ENCODE results near the gene PUS7L.

Gene PUS7L

DNA sequence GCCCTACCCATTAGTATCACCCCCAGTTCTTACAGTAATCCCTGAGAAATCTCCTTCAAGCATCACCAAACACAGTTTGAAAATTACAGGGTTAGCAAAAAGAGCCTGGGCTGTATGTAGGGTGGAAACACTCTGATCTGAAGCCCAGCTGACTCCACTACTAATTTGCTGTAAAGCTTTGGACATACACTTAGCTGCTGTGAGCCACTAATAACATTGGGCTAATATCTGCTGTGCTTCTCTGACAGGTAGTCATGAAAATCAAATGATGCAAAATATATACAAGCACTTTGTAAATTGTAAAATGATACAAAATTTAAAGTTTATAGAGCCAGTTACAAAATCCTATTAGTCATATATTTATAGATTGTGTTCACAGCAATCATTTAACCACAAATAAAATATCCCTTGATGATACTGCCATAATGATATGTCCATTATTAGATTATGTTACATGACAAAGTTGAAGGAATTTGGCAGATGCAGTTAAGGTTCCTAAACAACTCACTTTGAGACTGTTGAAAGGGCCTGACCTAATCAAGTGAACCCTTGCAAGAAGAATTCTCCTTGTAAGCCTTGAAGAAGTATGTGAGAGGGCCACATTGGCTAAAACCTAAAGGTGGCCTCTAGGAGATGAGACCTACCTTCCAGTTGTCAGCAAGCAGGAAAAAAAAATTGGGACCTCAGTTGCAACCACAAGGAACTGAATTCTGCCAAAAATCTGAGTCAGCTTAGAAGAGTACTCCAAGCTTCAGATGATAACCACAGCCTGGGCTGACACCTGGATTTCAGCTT lies 28.5 kb upstream of the PUS7L start:
- ATAC-seq: no peak
- TF ChIP-seq ZC3H10 (CRISPR knock-in tag; IDR thresholded peaks at IDR 0.05): no peak
- TF ChIP-seq, protein P1, sequence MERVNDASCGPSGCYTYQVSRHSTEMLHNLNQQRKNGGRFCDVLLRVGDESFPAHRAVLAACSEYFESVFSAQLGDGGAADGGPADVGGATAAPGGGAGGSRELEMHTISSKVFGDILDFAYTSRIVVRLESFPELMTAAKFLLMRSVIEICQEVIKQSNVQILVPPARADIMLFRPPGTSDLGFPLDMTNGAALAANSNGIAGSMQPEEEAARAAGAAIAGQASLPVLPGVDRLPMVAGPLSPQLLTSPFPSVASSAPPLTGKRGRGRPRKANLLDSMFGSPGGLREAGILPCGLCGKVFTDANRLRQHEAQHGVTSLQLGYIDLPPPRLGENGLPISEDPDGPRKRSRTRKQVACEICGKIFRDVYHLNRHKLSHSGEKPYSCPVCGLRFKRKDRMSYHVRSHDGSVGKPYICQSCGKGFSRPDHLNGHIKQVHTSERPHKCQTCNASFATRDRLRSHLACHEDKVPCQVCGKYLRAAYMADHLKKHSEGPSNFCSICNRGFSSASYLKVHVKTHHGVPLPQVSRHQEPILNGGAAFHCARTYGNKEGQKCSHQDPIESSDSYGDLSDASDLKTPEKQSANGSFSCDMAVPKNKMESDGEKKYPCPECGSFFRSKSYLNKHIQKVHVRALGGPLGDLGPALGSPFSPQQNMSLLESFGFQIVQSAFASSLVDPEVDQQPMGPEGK (CRISPR knock-in tag; IDR thresholded peaks at IDR 0.05; ENCODE audit: borderline replicate concordance): no peak
- TF ChIP-seq GLIS3 (CRISPR knock-in tag; IDR thresholded peaks at IDR 0.05): no peak
- TF ChIP-seq ISL1 (CRISPR knock-in tag; IDR thresholded peaks at IDR 0.05): peak; percentile 67
- TF ChIP-seq, protein P2, sequence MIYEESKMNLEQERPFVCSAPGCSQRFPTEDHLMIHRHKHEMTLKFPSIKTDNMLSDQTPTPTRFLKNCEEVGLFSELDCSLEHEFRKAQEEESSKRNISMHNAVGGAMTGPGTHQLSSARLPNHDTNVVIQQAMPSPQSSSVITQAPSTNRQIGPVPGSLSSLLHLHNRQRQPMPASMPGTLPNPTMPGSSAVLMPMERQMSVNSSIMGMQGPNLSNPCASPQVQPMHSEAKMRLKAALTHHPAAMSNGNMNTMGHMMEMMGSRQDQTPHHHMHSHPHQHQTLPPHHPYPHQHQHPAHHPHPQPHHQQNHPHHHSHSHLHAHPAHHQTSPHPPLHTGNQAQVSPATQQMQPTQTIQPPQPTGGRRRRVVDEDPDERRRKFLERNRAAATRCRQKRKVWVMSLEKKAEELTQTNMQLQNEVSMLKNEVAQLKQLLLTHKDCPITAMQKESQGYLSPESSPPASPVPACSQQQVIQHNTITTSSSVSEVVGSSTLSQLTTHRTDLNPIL (CRISPR knock-in tag; IDR thresholded peaks at IDR 0.05; ENCODE audit: low read depth): 0 out of 2 replicates have a peak, but pooled peaks have one; percentile 40
- TF ChIP-seq ZFP3 (CRISPR knock-in tag; IDR thresholded peaks at IDR 0.05): no peak
- no peak for TF ChIP-seq RARB (CRISPR knock-in tag; IDR thresholded peaks at IDR 0.05)

DNA sequence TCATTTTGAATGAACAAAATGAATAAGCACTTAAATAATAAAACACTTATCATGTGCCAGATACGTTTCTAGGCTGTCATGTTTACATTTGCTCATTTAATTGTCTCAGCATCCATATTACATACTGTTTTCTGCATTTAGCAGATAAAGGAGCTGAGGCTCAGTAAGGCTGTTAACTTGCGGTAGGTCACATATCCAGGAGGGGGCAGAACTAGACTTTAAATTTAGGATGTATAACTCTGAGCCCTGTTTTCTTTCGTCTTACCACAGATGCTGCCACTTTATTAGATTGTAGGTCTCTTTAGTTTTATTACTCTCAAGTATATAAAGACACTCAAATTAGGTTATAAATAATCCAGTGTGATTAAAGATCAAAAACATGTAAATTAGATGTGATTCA lies 17.9 kb upstream of the PUS7L start:
- TF ChIP-seq ZFP30 (CRISPR knock-in tag; IDR thresholded peaks at IDR 0.05) (no peak), ZNF565 (CRISPR knock-in tag; conservative IDR thresholded peaks at IDR 0.05; ENCODE audit: low read depth) (no peak), ZNF8 (CRISPR knock-in tag; IDR thresholded peaks at IDR 0.05) (no peak), ZFP3 (CRISPR knock-in tag; IDR thresholded peaks at IDR 0.05) (no peak), ARNTL (CRISPR knock-in tag; IDR thresholded peaks at IDR 0.05; ENCODE audit: borderline replicate concordance, low read depth) (no peak)
- peak; percentile 87 for ATAC-seq

DNA sequence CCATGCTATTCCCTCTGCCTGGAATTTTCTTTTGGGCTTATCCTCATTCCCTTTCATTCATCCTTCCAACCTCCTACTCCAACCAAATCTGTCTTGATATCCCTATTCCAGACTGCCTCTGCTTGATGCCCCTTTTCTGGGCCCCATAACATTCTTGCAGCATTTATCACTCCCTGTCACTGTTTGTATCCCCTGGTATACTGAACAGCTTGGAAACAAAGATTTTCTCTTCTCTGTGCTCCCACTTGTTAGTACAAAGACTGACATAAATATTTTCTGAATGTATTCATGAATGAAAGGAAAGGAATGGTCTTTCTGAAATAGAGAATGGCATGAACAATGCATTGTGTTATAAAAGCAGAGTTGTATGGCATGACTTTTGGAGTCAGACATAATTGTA lies 7.7 kb upstream of the PUS7L start:
- no peak for TF ChIP-seq SNAI2 (CRISPR knock-in tag; IDR thresholded peaks at IDR 0.05)
- no peak for TF ChIP-seq OSR1 (CRISPR knock-in tag; IDR thresholded peaks at IDR 0.05)
- TF ChIP-seq ZNF565 (CRISPR knock-in tag; conservative IDR thresholded peaks at IDR 0.05; ENCODE audit: low read depth): no peak
- TF ChIP-seq GLIS3 (CRISPR knock-in tag; IDR thresholded peaks at IDR 0.05): no peak
- TF ChIP-seq, protein P3, sequence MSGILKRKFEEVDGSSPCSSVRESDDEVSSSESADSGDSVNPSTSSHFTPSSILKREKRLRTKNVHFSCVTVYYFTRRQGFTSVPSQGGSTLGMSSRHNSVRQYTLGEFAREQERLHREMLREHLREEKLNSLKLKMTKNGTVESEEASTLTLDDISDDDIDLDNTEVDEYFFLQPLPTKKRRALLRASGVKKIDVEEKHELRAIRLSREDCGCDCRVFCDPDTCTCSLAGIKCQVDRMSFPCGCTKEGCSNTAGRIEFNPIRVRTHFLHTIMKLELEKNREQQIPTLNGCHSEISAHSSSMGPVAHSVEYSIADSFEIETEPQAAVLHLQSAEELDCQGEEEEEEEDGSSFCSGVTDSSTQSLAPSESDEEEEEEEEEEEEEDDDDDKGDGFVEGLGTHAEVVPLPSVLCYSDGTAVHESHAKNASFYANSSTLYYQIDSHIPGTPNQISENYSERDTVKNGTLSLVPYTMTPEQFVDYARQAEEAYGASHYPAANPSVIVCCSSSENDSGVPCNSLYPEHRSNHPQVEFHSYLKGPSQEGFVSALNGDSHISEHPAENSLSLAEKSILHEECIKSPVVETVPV (CRISPR knock-in tag; IDR thresholded peaks at IDR 0.05): no peak
- no peak for TF ChIP-seq ZFP30 (CRISPR knock-in tag; IDR thresholded peaks at IDR 0.05)
- no peak for TF ChIP-seq ZNF70 (CRISPR knock-in tag; IDR thresholded peaks at IDR 0.05)
- TF ChIP-seq, protein P2 (CRISPR knock-in tag; IDR thresholded peaks at IDR 0.05; ENCODE audit: low read depth): no peak
- ATAC-seq: no peak

DNA sequence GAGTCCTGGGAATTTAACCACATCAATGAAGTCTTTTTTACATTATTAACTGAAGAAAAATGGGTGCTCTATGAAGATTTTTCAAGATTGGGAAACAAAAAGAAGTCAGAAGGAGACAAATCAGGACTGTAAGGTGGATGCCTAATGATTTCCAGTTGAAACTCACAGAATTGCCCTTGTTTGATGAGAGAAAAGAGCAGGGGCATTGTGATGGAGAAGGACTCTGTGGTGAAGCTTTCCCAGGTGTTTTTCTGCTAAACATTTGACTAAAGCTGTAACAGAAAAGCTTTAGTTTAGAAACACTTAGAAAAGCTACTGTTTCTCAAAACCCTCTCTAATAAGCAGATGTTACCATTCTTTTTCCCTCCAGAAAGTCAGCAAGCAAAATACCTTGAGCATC lies 5.9 kb upstream of the PUS7L start:
- TF ChIP-seq ISL1 (CRISPR knock-in tag; IDR thresholded peaks at IDR 0.05): no peak
- TF ChIP-seq BACH2 (CRISPR knock-in tag; IDR thresholded peaks at IDR 0.05; ENCODE audit: borderline replicate concordance): no peak
- TF ChIP-seq ZFP30 (CRISPR knock-in tag; IDR thresholded peaks at IDR 0.05): no peak
- TF ChIP-seq, protein P3 (CRISPR knock-in tag; IDR thresholded peaks at IDR 0.05): no peak
- TF ChIP-seq GLIS3 (CRISPR knock-in tag; IDR thresholded peaks at IDR 0.05): no peak
- TF ChIP-seq ESRRG (CRISPR knock-in tag; IDR thresholded peaks at IDR 0.05): no peak
- TF ChIP-seq, protein P4, sequence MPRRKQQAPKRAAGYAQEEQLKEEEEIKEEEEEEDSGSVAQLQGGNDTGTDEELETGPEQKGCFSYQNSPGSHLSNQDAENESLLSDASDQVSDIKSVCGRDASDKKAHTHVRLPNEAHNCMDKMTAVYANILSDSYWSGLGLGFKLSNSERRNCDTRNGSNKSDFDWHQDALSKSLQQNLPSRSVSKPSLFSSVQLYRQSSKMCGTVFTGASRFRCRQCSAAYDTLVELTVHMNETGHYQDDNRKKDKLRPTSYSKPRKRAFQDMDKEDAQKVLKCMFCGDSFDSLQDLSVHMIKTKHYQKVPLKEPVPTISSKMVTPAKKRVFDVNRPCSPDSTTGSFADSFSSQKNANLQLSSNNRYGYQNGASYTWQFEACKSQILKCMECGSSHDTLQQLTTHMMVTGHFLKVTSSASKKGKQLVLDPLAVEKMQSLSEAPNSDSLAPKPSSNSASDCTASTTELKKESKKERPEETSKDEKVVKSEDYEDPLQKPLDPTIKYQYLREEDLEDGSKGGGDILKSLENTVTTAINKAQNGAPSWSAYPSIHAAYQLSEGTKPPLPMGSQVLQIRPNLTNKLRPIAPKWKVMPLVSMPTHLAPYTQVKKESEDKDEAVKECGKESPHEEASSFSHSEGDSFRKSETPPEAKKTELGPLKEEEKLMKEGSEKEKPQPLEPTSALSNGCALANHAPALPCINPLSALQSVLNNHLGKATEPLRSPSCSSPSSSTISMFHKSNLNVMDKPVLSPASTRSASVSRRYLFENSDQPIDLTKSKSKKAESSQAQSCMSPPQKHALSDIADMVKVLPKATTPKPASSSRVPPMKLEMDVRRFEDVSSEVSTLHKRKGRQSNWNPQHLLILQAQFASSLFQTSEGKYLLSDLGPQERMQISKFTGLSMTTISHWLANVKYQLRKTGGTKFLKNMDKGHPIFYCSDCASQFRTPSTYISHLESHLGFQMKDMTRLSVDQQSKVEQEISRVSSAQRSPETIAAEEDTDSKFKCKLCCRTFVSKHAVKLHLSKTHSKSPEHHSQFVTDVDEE (CRISPR knock-in tag; IDR thresholded peaks at IDR 0.05): no peak
- TF ChIP-seq ZFP3 (CRISPR knock-in tag; IDR thresholded peaks at IDR 0.05): no peak
- TF ChIP-seq, protein P5, sequence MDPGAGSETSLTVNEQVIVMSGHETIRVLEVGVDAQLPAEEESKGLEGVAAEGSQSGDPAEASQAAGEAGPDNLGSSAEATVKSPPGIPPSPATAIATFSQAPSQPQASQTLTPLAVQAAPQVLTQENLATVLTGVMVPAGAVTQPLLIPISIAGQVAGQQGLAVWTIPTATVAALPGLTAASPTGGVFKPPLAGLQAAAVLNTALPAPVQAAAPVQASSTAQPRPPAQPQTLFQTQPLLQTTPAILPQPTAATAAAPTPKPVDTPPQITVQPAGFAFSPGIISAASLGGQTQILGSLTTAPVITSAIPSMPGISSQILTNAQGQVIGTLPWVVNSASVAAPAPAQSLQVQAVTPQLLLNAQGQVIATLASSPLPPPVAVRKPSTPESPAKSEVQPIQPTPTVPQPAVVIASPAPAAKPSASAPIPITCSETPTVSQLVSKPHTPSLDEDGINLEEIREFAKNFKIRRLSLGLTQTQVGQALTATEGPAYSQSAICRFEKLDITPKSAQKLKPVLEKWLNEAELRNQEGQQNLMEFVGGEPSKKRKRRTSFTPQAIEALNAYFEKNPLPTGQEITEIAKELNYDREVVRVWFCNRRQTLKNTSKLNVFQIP (CRISPR knock-in tag; IDR thresholded peaks at IDR 0.05; ENCODE audit: borderline replicate concordance, low read depth): no peak
- no peak for TF ChIP-seq TCF4 (CRISPR knock-in tag; IDR thresholded peaks at IDR 0.05; ENCODE audit: borderline replicate concordance)
- no peak for TF ChIP-seq ZC3H10 (CRISPR knock-in tag; IDR thresholded peaks at IDR 0.05)
- ATAC-seq: no peak

Data from SK-N-SH treated with all-trans-retinoic acid at 6 μM for 48 hours (cell line).